ENCODE measurements around the gene GRPEL2. TPM values are rescaled to one million over a fixed set of nuclear protein-coding genes. Genes with fewer than 3 reads are reported as not detected.

GRPEL2 gene
- total and polyA plus RNA-seq, 10 donors, result 4.6 to 17.7 (median 9.0) TPM

GRCh38 chr5:149399775-149400174, 54.5 kb downstream of the GRPEL2 start:
- no peaks in the 10 kb centered on the region for H3K27me3 ChIP-seq (replicated peaks in 1 of 7)
- no peak for DNase-seq
- intact Hi-C loops (cut with DNase I; ENCODE audit: low total_unique reads), result no loop called here

DNA sequence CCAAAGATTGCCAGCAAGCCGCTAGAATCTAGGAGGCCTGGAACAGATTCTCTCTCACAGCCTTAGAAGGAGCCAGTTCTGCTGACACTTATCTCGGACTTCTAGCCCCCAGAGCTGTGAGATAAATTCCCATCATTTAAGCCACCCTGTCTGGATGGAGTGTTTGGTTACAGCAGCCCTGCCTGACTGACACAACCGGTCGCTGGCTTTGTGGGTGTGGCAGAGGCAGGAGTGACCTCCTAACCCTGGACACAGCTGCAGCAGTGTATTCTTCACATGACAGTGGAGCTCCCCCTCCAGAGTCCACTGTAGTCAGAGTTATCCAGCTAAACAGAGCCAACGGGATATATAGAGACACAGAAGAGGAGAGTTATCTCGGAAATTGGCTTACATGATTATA, 55.0 kb downstream of the GRPEL2 start:
- no peak for DNase-seq
- WGBS, 5 donors, result 79 to 89% (median 86%) methylated on average over 6 of the region's 6 CpGs
- Histone ChIP-seq H3K4me1 (peaks cover 0 to 11% (median 0%) of the 10 kb centered on the region in 6 donors), H3K27me3 (replicated peaks in 1 of 7) (no peaks in the 10 kb centered on the region), H3K9me3 (no peaks in the 10 kb centered on the region), H3K4me3 (no peak overlapping the region), H3K36me3 (no peaks in the 10 kb centered on the region), H3K27ac (no peak overlapping the region)
- intact Hi-C loops (cut with DNase I; ENCODE audit: low total_unique reads), result no loop called here
- TF ChIP-seq POLR2AphosphoS5 (IDR thresholded peaks at IDR 0.05) (no peak), POLR2A (IDR thresholded peaks at IDR 0.05) (no peak)
- TF ChIP-seq, protein P1, sequence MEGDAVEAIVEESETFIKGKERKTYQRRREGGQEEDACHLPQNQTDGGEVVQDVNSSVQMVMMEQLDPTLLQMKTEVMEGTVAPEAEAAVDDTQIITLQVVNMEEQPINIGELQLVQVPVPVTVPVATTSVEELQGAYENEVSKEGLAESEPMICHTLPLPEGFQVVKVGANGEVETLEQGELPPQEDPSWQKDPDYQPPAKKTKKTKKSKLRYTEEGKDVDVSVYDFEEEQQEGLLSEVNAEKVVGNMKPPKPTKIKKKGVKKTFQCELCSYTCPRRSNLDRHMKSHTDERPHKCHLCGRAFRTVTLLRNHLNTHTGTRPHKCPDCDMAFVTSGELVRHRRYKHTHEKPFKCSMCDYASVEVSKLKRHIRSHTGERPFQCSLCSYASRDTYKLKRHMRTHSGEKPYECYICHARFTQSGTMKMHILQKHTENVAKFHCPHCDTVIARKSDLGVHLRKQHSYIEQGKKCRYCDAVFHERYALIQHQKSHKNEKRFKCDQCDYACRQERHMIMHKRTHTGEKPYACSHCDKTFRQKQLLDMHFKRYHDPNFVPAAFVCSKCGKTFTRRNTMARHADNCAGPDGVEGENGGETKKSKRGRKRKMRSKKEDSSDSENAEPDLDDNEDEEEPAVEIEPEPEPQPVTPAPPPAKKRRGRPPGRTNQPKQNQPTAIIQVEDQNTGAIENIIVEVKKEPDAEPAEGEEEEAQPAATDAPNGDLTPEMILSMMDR (IDR thresholded peaks at IDR 0.05 in 8 of 11, conservative IDR thresholded peaks at IDR 0.05 in 3 of 11), result no peak

More at GRCh38 chr5:149399775-149400174, 54.5 kb downstream of the GRPEL2 start:
- no peak overlapping the region for H3K27ac ChIP-seq
- no peaks in the 10 kb centered on the region for H3K36me3 ChIP-seq
- TF ChIP-seq POLR2A (IDR thresholded peaks at IDR 0.05), result no peak
- TF ChIP-seq POLR2AphosphoS5 (IDR thresholded peaks at IDR 0.05), result no peak
- TF ChIP-seq, protein P1 (IDR thresholded peaks at IDR 0.05 in 8 of 11, conservative IDR thresholded peaks at IDR 0.05 in 3 of 11), result no peak
- no peak overlapping the region for H3K4me3 ChIP-seq
- H3K4me1 ChIP-seq, result peaks cover 0 to 6% (median 0%) of the 10 kb centered on the region in 6 donors
- no peaks in the 10 kb centered on the region for H3K9me3 ChIP-seq

- WGBS, 5 donors, result 71 to 87% (median 80%) methylated on average over 2 of the region's 2 CpGs
- Histone ChIP-seq H3K9me3 (no peaks in the 10 kb centered on the region), H3K4me3 (no peak overlapping the region), H3K27ac (no peak overlapping the region), H3K4me1 (peaks cover 0 to 17% (median 0%) of the 10 kb centered on the region in 6 donors), H3K36me3 (no peaks in the 10 kb centered on the region), H3K27me3 (replicated peaks in 1 of 7) (no peaks in the 10 kb centered on the region)
- DNase-seq, result no peak
- no peak for TF ChIP-seq POLR2A (IDR thresholded peaks at IDR 0.05)
- TF ChIP-seq, protein P1 (IDR thresholded peaks at IDR 0.05 in 8 of 11, conservative IDR thresholded peaks at IDR 0.05 in 3 of 11), result no peak
- no peak for TF ChIP-seq POLR2AphosphoS5 (IDR thresholded peaks at IDR 0.05)
- intact Hi-C loops (cut with DNase I; ENCODE audit: low total_unique reads), result no loop called here
Observed at GRCh38 chr5:149401051-149401450, 55.8 kb downstream of the GRPEL2 start.

DNA sequence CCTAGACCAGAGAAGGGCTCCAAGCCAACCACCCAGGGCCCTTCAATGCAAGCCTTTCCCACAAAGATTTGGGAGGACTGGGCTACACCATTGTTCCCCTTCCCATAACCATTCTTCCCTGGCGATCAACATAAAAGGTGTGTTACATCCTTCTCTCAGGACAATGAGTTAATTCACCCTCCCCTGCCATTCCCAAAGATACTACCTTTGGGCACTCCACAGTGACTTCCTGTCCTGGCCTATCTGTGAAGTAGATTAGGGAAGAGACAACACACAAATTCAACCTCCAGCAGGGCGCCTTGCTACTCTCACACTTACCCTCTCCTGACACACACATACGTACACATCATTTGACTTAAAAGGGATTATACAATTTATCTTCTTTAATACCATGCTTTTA, 57.0 kb downstream of the GRPEL2 start:
- no peaks in the 10 kb centered on the region for H3K36me3 ChIP-seq
- H3K27ac ChIP-seq, result no peak overlapping the region
- WGBS, 5 donors, result 90 to 96% (median 94%) methylated on average over 3 of the region's 3 CpGs
- no peaks in the 10 kb centered on the region for H3K9me3 ChIP-seq
- H3K27me3 ChIP-seq (replicated peaks in 1 of 7), result no peaks in the 10 kb centered on the region
- DNase-seq, result no peak
- H3K4me1 ChIP-seq, result peaks cover 0 to 17% (median 0%) of the 10 kb centered on the region in 6 donors
- no peak overlapping the region for H3K4me3 ChIP-seq
- TF ChIP-seq POLR2A (IDR thresholded peaks at IDR 0.05) (no peak), POLR2AphosphoS5 (IDR thresholded peaks at IDR 0.05) (no peak)
- TF ChIP-seq, protein P1 (IDR thresholded peaks at IDR 0.05 in 8 of 11, conservative IDR thresholded peaks at IDR 0.05 in 3 of 11), result no peak
- intact Hi-C loops (cut with DNase I; ENCODE audit: low total_unique reads), result no loop called here

Other genes with a start within 250 kb of the GRPEL2 start
- 10 to 100 TPM; 12.8 to 32.9 (median 22.0) TPM for gene ABLIM3, start 204.0 kb upstream of the GRPEL2 start, total RNA-seq
- 1 to 10 TPM; 3.3 to 5.2 (median 4.5) TPM for gene ABLIM3, start 204.0 kb upstream of the GRPEL2 start, polyA plus RNA-seq
- gene AFAP1L1, start 73.6 kb upstream of the GRPEL2 start, total RNA-seq, result 10 to 100 TPM in 6 of 7 donors, 1 to 10 TPM in 1; 9.0 to 21.8 (median 15.4) TPM
- 1 to 10 TPM; 1.7 to 6.0 (median 4.8) TPM for gene AFAP1L1, start 73.6 kb upstream of the GRPEL2 start, polyA plus RNA-seq
- gene PCYOX1L, start 12.5 kb downstream of the GRPEL2 start, total RNA-seq, result 10 to 100 TPM in 1 of 7 donors, 1 to 10 TPM in 6; 5.4 to 13.0 (median 7.8) TPM
- gene PCYOX1L, start 12.5 kb downstream of the GRPEL2 start, polyA plus RNA-seq, result 10 to 100 TPM in 1 of 3 donors, 1 to 10 TPM in 2; 6.8 to 11.7 (median 8.1) TPM
- 1 to 10 TPM in 2 of 7 donors, under 1 TPM in 1, not detected in 4; 0.57 to 1.4 (median 1.1) TPM for gene IL17B, start 33.8 kb downstream of the GRPEL2 start, total RNA-seq
- gene IL17B, start 33.8 kb downstream of the GRPEL2 start, polyA plus RNA-seq, result under 1 TPM; 0.30 to 0.62 (median 0.38) TPM
- gene CSNK1A1, start 205.9 kb downstream of the GRPEL2 start, total RNA-seq, result 100 to 1,000 TPM; 165 to 223 (median 196) TPM
- 10 to 100 TPM; 31.9 to 64.7 (median 43.4) TPM for gene CSNK1A1, start 205.9 kb downstream of the GRPEL2 start, polyA plus RNA-seq
- gene ARHGEF37, start 236.0 kb downstream of the GRPEL2 start, total RNA-seq, result 1 to 10 TPM in 6 of 7 donors, under 1 TPM in 1; 0.77 to 3.5 (median 1.4) TPM
- 1 to 10 TPM in 1 of 3 donors, under 1 TPM in 2; 0.99 to 1.3 (median 1.00) TPM for gene ARHGEF37, start 236.0 kb downstream of the GRPEL2 start, polyA plus RNA-seq

Measured in spleen (tissue), 11 donors.